Activated naive CD8-positive, alpha-beta T cell treated with anti-CD3 and anti-CD28 coated beads for 36 hours (primary cell): ENCODE results near the gene AP2S1. TPM values are rescaled to one million over a fixed set of nuclear protein-coding genes. Genes with fewer than 3 reads are reported as not detected.
"Not testable (repeated sequence)": the region's sequence is repeated elsewhere in the genome, so short reads cannot be mapped to it uniquely, and the experiment has no call there.

ENCODE experiments used
- DNase-seq: peaks from one replicate; pipeline ENCODE4 v3.0.0; 2021
- H3K27ac Mint-ChIP-seq: one replicate; pipeline ENCODE4 v1.8.0; 2022; ENCODE audit warnings: mild to moderate bottlenecking, moderate library complexity, mixed read lengths
- H3K27me3 Mint-ChIP-seq: one replicate; pipeline ENCODE4 v1.8.0; 2022; ENCODE audit warnings: mild to moderate bottlenecking, mixed read lengths
- H3K36me3 Mint-ChIP-seq: one replicate; pipeline ENCODE4 v1.8.0; 2021; ENCODE audit warnings: mild to moderate bottlenecking, mixed read lengths
- H3K4me1 Mint-ChIP-seq: one replicate; pipeline ENCODE4 v1.8.0; 2021; ENCODE audit warnings: mixed read lengths
- H3K4me3 Mint-ChIP-seq: one replicate; pipeline ENCODE4 v1.8.0; 2022; ENCODE audit warnings: mild to moderate bottlenecking, moderate library complexity, mixed read lengths
- H3K9me3 Mint-ChIP-seq: one replicate; pipeline ENCODE4 v1.8.0; 2022; ENCODE audit warnings: mixed read lengths
- total RNA-seq, 2 experiments: library from RNA; stranded (reverse); gene quantifications; one replicate each; pipeline ENCODE4 v1.2.3, GENCODE V29; 2021

Gene AP2S1
- total RNA-seq = 100 to 1,000 TPM; 112 to 114 TPM

DNA sequence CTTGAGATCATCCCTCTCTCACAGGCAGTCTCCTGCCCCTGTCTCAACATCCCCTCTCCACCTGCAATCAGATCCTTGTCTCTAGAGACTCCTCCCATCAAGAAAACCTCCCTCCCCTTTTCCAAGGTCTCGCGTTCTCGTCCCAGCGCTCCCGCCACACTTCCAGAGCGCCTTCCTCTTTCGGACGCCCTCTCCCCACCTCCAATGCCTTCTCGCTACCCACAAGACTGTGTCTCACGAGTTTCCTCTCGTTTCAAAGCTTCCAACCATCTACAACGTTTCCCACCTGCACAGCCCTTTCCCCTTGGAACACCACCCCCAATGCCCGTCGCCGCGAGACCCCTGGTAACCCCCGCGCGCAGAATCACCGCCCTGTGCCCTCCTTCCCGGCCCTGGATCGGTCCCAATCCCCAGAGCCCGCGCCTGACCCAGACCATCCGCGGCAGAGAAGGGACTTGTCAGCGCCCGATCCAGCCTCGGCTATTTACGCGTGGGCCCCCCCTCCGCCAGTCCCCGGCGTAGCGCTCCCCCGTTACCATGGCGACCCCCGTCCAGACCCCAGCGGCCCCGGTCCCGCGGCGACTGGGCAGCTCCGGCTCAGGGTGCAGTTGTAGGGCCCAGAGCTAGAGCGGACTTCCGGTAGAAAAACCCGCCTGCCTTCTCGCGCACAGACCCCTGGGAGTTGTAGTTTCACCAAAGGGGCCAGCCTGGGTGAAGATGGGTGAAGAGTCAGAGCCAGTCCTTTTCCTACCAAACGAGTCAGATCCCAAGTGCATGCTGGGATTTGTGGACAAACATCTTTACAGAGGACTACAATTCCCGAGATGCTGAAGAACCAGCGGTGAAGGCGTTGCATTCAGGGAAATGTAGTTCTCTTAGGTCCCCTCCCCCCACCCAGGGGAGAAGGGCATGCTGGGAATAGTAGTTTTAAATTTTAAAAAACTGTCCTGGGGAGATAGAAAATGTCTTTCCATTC, at the start of gene AP2S1:
AP2S1 (minus strand) TSS at position 619 of the 976 bp plus-strand sequence; CDS start at position 539, 80 bp downstream.
- peak; percentile 91 for DNase-seq
- Mint-ChIP-seq H3K27ac (peak within 1 kb of the TSS; percentile 40), H3K9me3 (no peaks in the 10 kb centered on the region), H3K4me3 (peak within 1 kb of the TSS; percentile 85), H3K36me3 (peaks cover 1% of the 10 kb centered on the region), H3K27me3 (peaks cover 3% of the 10 kb centered on the region), H3K4me1 (peaks cover 15% of the 10 kb centered on the region)

DNA sequence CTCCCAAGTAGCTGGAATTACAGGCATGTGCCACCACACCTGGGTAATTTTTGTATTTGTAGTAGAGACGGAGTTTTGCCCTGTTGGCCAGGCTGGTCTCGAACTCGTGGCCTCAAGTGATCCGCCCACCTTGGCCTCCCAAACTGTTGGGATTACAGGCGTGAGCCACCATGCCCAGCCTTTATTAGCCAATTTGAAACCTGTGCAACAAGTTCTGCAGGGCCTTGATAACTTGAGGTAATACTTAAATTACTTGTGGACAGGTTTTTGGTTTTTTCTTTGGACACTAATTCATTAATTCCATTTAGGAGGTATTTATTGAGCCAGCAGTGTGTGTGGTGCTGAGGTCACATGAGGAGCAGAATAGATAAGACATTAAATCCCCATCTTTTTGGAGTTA, 49.7 kb upstream of the AP2S1 start:
- Mint-ChIP-seq H3K9me3 (no peaks in the 10 kb centered on the region), H3K27ac (no peak overlapping the region), H3K27me3 (no peaks in the 10 kb centered on the region), H3K4me3 (no peak overlapping the region), H3K4me1 (peaks cover 30% of the 10 kb centered on the region), H3K36me3 (no peaks in the 10 kb centered on the region)
- DNase-seq = no peak

DNA sequence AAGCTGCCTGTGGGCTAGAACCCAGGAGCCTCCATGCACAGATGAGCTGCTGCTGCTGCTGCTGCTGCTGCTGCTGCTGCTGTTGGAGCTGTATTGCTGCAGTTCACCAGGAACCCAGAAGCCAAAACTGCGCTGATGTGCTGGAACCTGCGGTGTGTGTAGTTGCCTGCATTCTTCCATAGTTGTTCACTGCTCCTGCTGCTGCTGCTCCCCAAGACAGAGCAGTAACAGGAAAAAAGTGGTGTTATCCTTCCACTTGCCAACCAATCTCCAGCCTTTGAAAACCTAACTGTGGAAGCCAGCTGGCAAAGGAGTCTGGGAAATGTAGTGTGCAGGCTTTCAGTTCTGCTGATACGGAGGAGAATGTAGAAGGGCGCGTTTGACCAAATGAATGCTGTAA, 48.1 kb upstream of the AP2S1 start:
- Mint-ChIP-seq H3K9me3 (no peaks in the 10 kb centered on the region), H3K4me1 (peaks cover 26% of the 10 kb centered on the region)

DNA sequence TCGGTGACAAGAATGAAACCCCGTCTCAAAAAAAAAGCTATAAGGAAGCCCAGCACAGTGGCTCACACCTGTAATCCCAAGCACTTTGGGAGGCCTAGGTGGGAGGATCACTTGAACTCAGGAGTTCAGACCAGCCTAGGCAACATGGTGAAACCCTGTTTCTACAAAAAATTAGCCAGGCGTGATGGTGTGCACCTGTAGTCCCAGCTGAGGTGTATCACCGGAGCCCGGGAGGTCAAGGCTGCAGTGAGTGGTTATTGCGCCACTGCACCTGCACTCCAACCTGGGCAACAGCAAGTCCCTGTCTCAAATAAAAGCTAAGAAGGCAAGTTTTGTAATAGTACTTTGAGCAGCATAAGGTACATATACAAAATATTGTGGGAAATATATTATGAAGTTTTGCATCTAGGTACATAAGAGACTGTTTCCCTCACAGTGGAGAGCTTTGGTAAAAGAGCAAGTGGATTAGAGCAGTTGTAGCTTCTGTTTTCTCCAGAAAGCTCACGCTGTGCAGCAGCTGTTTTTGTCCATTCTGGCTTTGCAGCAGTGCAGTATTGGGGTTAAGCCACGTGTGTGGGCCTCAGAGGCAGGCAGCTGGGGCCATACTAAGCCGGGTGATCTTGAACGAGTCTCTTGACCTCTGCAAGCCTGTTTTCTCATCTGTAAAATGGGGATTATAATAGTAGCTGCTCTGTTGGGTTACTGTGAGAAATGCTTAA, 45.6 kb upstream of the AP2S1 start:
- Mint-ChIP-seq H3K27ac (no peak overlapping the region), H3K4me3 (no peak overlapping the region), H3K9me3 (no peaks in the 10 kb centered on the region), H3K4me1 (peaks cover 25% of the 10 kb centered on the region), H3K27me3 (no peaks in the 10 kb centered on the region), H3K36me3 (no peaks in the 10 kb centered on the region)
- no peak for DNase-seq

More for the DNA sequence above, 48.1 kb upstream of the AP2S1 start:
- no peak overlapping the region for H3K4me3 Mint-ChIP-seq
- H3K27me3 Mint-ChIP-seq = no peaks in the 10 kb centered on the region
- no peak for DNase-seq
- H3K36me3 Mint-ChIP-seq = no peaks in the 10 kb centered on the region
- H3K27ac Mint-ChIP-seq = no peak overlapping the region

DNA sequence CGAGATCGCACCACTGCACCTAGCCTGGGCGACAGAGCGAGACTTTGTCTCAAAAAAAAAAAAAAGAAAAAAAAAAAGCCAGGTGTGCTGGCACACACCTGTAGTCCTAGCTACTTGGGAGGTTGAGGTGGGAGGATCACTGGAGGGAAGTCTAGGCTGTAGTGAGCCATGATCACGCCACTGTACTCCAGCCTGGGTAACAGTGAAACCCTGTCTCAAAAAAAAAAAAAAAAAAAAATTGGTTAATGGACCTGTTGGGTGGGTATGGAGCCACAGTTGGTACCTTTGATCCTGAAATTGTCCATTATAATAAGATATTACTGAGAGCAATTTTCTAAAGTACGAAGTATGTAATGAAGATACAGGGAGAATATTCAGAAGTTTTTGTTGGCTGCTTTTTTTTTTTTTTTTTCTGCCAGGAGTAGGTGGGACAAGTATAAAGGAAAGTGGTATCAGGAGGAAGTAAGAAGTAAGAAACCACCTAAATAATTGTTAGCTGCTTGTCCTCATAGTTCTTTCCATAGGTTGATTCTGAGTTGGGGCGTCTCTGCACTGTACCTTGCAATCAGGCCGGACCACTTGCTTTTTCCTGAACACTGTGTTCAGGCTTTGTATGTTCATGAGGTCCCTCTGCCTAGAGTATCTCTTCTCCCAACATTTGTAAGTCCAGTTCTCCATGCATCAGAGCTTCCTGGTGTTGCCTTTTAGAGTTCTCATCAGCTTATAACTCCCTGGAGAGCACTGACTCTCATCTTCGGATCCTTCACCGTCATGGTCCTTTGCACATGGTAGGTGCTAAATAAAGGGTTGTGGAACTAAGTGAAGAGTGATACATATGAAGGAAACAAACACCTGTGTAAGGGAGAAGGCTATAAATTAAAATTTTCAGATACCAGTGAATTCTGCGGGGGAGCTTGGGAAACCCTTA, 41.9 kb upstream of the AP2S1 start:
- Mint-ChIP-seq H3K27me3 (no peaks in the 10 kb centered on the region), H3K36me3 (peaks cover 3% of the 10 kb centered on the region), H3K9me3 (no peaks in the 10 kb centered on the region), H3K27ac (no peak overlapping the region), H3K4me1 (peaks cover 29% of the 10 kb centered on the region), H3K4me3 (no peak overlapping the region)
- DNase-seq = no peak

DNA sequence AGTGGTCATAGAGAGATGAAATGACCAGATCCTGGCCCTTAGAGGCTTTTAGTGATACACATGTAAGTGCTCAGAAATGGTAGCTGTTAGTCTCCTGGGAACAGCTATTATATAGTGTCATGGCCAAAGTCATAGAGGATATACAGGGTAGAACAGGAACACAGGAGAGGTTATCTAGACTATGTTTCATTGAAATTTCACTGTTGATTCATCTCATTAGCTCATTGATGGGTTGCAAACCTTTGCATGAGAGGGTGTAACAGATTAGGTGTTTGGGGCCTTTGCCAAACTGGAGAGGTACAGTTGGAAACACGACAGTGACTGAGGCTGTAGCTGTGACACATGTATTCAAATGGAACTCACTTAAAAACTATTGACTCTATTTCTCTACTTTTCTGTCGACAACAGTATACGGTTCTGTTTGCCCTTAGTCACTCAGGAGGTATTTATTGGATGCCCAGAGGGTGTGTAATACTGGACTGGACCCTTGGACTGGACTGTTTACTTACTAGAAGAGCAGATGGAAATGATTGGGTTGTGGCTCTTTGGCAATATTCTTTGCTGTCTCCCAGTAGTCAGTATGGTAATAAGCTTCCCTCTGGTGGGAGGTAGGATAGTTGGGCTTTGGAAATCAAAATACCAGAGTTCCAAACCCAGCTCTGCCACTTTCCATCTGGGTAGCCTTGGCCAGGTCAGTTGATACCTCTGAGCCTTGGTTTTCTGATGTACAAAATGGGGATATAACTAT, 40.0 kb upstream of the AP2S1 start:
- H3K27me3 Mint-ChIP-seq = no peaks in the 10 kb centered on the region
- DNase-seq = no peak
- H3K4me1 Mint-ChIP-seq = peaks cover 33% of the 10 kb centered on the region
- H3K27ac Mint-ChIP-seq = no peak overlapping the region
- H3K9me3 Mint-ChIP-seq = no peaks in the 10 kb centered on the region
- H3K4me3 Mint-ChIP-seq = no peak overlapping the region
- peaks cover 9% of the 10 kb centered on the region for H3K36me3 Mint-ChIP-seq

DNA sequence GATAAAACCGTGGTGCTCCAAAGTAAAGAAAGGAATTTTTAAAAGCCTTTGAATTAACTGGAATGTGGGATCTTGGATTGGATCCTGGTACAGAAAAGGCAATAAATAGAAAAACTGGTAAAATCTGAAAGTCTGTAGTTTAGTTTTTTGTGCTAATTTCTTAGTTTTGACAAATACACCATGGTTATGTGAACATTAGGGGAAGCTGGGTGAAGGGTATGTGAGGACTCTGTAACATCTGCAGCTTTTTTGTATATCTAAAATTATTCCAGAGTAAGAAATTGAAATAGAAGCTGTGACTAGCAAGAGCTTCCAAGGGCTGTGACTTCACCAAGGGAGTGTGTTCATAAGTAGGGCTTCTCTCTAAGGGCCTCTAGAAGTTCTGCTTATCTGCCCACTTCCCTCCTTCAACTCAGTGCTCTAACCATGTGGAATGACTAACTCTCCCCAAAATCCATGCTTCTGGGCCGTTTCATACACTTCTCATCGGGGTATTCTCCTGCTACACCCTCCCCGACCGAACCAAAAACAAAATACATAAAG, 36.7 kb upstream of the AP2S1 start:
- Mint-ChIP-seq H3K4me3 (no peak overlapping the region), H3K27ac (no peak overlapping the region), H3K27me3 (no peaks in the 10 kb centered on the region), H3K36me3 (peaks cover 9% of the 10 kb centered on the region), H3K9me3 (no peaks in the 10 kb centered on the region), H3K4me1 (peaks cover 21% of the 10 kb centered on the region)
- DNase-seq = no peak

DNA sequence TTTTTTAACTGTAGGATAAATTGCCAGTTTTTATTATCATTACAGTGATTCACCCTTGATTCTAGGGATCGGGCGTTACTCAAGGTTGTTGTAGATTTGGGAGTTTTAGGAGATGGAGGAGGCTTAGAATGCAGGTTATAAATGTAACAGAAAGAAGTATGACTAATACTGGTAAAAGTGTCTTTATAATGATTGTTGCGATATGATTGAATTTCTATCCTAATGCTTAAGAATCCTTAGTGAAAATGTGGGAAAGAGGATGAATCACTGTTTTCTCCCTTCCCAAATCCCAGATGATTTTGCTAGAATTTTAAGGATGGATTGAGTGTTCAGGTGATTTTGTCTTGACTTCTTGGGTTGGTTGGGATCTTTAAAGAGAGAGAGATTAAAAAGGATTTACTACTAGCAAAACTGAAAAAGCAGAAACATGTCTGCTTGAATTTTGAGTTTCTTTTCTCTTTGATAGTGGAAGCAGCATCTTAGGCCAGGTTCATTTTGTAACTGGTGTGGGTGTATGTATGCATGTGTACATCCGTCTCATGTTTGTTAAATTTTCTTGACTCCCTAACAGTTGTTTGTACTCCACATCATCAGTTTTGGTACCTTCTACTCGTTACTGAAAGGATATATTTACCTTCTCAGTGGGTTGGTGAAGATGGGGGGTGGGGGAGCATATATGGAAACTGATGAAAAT, 36.0 kb upstream of the AP2S1 start:
- Mint-ChIP-seq H3K27ac (no peak overlapping the region), H3K9me3 (no peaks in the 10 kb centered on the region), H3K4me1 (peaks cover 21% of the 10 kb centered on the region), H3K36me3 (peaks cover 9% of the 10 kb centered on the region), H3K4me3 (no peak overlapping the region), H3K27me3 (no peaks in the 10 kb centered on the region)
- no peak for DNase-seq

DNA sequence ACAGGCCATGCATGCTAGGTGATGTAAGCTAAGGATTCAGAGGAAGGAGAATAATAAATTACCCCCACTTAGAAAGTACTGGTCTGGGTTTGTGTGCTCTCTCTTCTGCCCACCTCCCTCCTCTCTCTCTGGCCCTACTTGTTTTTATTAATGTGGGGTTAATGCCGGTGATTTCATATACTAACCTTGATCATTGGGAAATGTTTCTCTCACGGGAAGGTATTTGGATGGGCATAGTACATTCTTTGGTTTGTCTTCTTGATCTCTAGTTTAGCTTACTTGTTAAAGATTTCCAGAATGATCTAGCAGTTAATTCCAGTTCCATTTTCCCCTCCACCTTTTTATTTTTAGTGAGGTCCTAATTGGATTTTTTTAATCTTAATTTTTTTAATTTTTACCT, 34.8 kb upstream of the AP2S1 start:
- DNase-seq = no peak
- Mint-ChIP-seq H3K4me1 (peaks cover 18% of the 10 kb centered on the region), H3K4me3 (no peak overlapping the region), H3K36me3 (peaks cover 9% of the 10 kb centered on the region), H3K27me3 (no peaks in the 10 kb centered on the region), H3K9me3 (no peaks in the 10 kb centered on the region), H3K27ac (no peak overlapping the region)

DNA sequence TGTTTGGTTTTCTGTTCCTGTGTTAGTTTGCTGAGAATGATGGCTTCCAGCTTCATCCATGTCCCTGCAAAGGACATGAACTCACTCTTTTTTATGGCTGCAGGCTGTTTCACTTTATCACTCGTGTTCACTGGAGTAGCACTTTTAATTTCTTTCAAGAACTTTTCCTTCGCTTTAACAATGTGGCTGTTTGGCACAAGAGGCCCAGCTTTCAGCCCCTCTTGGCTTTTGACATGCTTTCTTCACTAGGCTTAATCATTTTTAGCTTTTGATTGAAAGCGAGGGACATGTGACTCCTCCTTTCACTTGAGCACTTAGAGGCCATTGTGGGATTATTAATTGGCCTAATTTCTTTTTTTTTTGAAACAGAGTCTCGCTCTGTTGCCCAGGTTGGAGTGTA, 32.1 kb upstream of the AP2S1 start:
- H3K27me3 Mint-ChIP-seq, H3K9me3 Mint-ChIP-seq, H3K4me3 Mint-ChIP-seq, DNase-seq, H3K27ac Mint-ChIP-seq, H3K36me3 Mint-ChIP-seq: not testable (repeated sequence)
- peaks cover 19% of the 10 kb centered on the region for H3K4me1 Mint-ChIP-seq

DNA sequence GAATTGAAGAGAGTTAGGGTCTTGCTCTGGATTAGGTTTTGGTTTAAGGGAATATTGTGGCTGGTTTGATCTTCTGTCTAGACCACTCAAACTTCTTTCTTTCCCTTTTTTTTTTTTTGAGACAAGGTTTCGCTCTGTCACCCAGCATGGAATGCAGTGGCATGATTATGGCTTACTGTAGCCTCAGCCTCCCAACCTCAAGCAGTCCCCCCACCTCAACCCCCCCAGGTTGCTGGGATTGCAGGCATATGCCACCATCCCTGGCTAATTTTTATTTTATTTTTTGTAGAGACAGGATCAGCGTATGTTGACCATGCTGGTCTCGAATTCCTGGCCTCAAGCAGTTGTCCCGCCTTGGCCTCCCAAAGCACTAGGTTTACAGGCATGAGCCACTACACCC, 31.4 kb upstream of the AP2S1 start:
- Mint-ChIP-seq H3K36me3 (peaks cover 4% of the 10 kb centered on the region), H3K4me3 (no peak overlapping the region), H3K27ac (no peak overlapping the region), H3K9me3 (no peaks in the 10 kb centered on the region), H3K4me1 (peaks cover 17% of the 10 kb centered on the region), H3K27me3 (no peaks in the 10 kb centered on the region)
- DNase-seq = no peak

DNA sequence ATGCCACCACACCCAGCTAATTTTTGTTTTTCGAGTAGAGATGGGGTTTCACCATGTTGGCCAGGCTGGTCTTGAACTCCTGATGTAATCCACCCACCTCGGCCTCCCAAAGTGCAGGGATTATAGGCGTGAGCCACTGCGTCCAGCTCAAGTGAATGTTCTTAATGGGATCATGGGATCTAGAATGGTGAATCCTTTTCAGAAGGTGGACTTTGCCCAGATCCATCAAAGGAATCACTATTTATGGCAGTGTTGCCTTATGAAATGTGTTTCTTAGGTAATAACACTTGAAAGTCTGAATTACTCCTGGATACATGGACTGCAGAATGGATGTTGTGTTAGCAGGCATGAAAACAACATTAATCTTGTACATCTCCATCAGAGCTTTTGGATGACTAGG, 30.4 kb upstream of the AP2S1 start:
- H3K4me3 Mint-ChIP-seq = no peak overlapping the region
- no peaks in the 10 kb centered on the region for H3K27me3 Mint-ChIP-seq
- H3K36me3 Mint-ChIP-seq = no peaks in the 10 kb centered on the region
- H3K27ac Mint-ChIP-seq = no peak overlapping the region
- no peaks in the 10 kb centered on the region for H3K9me3 Mint-ChIP-seq
- H3K4me1 Mint-ChIP-seq = peaks cover 11% of the 10 kb centered on the region
- no peak for DNase-seq

DNA sequence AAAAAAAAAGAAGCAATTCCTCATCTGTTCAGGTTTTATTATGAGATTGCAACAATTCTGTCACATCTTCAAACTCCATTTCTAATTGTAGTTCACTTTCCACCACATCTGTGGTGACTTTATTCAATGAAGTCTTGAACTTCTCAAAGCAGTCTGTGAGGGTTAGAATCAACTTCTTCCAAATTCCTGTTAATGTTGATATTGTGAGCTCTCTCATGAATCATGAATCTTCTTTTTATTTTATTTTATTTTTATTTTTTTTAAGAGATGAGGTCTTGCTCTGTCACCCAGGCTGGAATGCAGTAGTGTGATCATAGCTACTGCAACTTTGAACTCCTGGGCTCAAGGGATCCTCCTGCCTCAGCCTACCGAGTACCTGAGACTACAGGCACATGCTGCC, 29.8 kb upstream of the AP2S1 start:
- DNase-seq = no peak
- H3K4me1 Mint-ChIP-seq = peaks cover 9% of the 10 kb centered on the region
- H3K27ac Mint-ChIP-seq = no peak overlapping the region
- H3K36me3 Mint-ChIP-seq = no peaks in the 10 kb centered on the region
- no peak overlapping the region for H3K4me3 Mint-ChIP-seq
- H3K27me3 Mint-ChIP-seq = no peaks in the 10 kb centered on the region
- H3K9me3 Mint-ChIP-seq = no peaks in the 10 kb centered on the region
